GM23248 (cell line): ENCODE results near the gene SLX4IP.

ENCODE experiments used
- EZH2 ChIP-seq: fragments of 200-600 bp; sonication (generic); IDR thresholded peaks from 2 replicates; pipeline ENCODE4 v1.6.1; 2018; ENCODE audit warnings: antibody characterized with exemption, mild to moderate bottlenecking; ENCODE audit not compliant: insufficient read depth, poor library complexity, severe bottlenecking
- EZH2phosphoT487 ChIP-seq: fragments of 200-600 bp; sonication (generic); IDR thresholded peaks from 2 replicates; pipeline ENCODE4 v1.6.1; 2018; ENCODE audit warnings: antibody characterized with exemption, moderate library complexity, mild to moderate bottlenecking, low read depth; ENCODE audit not compliant: insufficient read depth

- TF ChIP-seq EZH2 (no peak), EZH2phosphoT487 (no peak)
These were observed 66.3 kb downstream of the SLX4IP start for GRCh38 chr20:10501402-10501801.
